ENCODE data around the gene VPREB1. TPM values are rescaled to one million over a fixed set of nuclear protein-coding genes. Genes with fewer than 3 reads are reported as not detected.

Gene VPREB1
- total and polyA plus RNA-seq, 9 donors = 0.17 to 1.2 (median 0.31) TPM

DNA sequence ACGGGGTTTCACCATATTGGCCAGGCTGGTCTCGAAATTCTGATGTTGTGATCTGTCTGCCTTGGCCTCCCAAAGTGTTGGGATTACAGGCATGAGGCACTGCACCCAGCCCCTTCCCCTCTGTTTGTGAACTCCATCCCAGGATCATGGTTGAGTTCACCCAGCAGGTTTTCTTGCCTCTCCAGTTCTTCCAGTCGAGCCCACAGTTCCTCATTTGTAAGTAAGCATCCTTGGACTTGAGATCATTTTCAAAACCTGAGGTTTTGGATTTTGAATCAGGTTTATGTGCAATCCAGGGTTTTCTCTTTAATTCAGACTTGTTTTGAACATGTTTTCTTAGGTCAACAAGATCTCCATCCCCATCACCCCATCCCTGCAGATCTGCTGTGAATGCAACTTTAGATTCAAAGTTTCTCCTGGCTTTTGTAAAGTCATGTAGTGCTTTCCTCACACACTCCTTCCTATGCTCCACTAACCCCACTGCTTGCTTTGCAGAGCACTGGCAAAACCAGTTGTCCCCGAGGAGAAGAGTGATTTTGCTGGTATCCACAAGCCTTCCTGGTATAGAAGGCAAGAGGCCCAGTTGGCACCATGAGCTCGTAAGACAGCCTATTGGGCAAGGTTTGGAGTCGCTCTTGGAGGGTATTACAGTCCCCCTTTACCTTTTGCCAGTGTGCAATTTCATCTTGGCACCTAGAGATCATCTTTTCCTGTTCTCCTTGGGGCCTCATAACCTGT is 14.7 kb upstream of the VPREB1 start:
- Histone ChIP-seq H3K4me3 (ENCODE audit: low read length) (no peak overlapping the region), H3K27ac (ENCODE audit: low read length) (no peak overlapping the region), H3K27me3 (ENCODE audit: control insufficient read depth, insufficient read depth, low read length) (peaks cover 5% of the 10 kb centered on the region), H3K9me3 (replicated peaks; ENCODE audit: control insufficient read depth, low read depth, low read length) (no peaks in the 10 kb centered on the region), H3K36me3 (ENCODE audit: control insufficient read depth, insufficient read depth, low read length) (no peaks in the 10 kb centered on the region), H3K4me1 (ENCODE audit: control insufficient read depth, insufficient read depth, low read length) (no peaks in the 10 kb centered on the region)
- DNase-seq = no peak
- WGBS (ENCODE audit: insufficient coverage) = 60% methylated on average over 2 of the region's 6 CpGs

DNA sequence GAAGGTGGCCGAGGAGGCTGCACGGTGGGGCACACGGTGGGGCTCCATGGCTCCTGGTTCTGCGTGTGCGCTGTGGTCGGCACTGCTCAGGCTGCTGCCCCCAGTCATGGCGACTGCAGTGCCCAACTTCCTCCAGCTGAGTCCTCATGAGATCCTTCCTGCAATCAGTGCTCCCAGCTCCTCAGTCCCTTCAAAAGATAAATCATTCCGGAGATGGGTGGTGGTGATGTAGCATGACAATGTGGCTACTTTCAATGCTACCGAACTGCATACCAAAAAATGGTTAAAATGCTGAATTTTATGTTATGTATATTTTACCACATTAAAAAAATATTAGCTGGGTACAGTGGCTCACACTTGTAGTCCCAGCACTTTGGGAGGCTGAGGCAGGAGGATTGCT is 14.1 kb upstream of the VPREB1 start:
- Histone ChIP-seq H3K36me3 (ENCODE audit: control insufficient read depth, insufficient read depth, low read length) (no peaks in the 10 kb centered on the region), H3K4me1 (ENCODE audit: control insufficient read depth, insufficient read depth, low read length) (no peaks in the 10 kb centered on the region), H3K27ac (ENCODE audit: low read length) (no peak overlapping the region), H3K27me3 (ENCODE audit: control insufficient read depth, insufficient read depth, low read length) (peaks cover 5% of the 10 kb centered on the region), H3K9me3 (replicated peaks; ENCODE audit: control insufficient read depth, low read depth, low read length) (no peaks in the 10 kb centered on the region), H3K4me3 (ENCODE audit: low read length) (no peak overlapping the region)
- DNase-seq = no peak
- 68% methylated on average over 3 of the region's 9 CpGs for WGBS (ENCODE audit: insufficient coverage)

DNA sequence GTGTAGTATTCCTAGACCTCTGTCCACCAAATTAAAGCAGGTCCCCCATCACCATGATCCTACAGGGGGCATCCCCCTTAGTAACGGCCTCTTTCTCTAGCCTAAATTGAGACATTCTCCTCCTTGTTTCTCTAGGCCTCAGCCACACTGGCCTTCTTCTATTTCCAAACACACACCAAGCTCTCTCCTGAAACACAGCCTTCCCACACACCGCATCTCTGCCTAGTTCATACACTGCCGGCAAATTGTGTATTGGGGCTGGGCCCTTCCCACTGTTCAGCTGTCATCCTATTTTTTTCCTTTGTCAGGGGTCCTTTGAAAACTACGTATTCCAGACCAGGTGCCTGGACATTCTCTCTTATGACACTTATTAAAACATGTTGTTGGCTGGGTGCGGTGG is 11.5 kb upstream of the VPREB1 start:
- Histone ChIP-seq H3K4me3 (ENCODE audit: low read length) (no peak overlapping the region), H3K36me3 (ENCODE audit: control insufficient read depth, insufficient read depth, low read length) (no peaks in the 10 kb centered on the region), H3K27me3 (ENCODE audit: control insufficient read depth, insufficient read depth, low read length) (peaks cover 3% of the 10 kb centered on the region), H3K9me3 (replicated peaks; ENCODE audit: control insufficient read depth, low read depth, low read length) (no peaks in the 10 kb centered on the region), H3K27ac (ENCODE audit: low read length) (no peak overlapping the region), H3K4me1 (ENCODE audit: control insufficient read depth, insufficient read depth, low read length) (no peaks in the 10 kb centered on the region)
- 75% methylated on average over 4 of the region's 5 CpGs for WGBS (ENCODE audit: insufficient coverage)
- no peak for DNase-seq

DNA sequence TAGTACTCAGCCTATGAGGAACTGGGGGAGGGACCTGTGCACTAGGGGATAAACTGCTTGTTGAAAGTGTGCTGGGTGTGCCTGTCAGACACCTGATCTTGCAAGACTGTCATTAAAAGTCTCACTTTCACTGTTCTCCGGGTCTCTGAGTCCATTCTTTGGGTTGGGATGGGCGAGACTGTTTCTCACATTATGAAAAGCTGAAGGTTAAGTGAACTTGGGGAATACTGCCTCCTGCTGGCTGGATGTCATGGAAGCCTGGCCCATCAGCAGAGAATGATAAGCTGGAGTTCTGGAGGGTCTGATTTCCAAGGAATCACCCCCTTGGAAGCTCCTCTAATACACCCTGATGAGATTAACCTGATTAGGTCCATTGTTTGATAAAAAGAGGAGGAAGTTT is 9.0 kb upstream of the VPREB1 start:
- H3K9me3 ChIP-seq (replicated peaks; ENCODE audit: control insufficient read depth, low read depth, low read length) = no peaks in the 10 kb centered on the region
- H3K4me3 ChIP-seq (ENCODE audit: low read length) = no peak overlapping the region
- H3K27ac ChIP-seq (ENCODE audit: low read length) = no peak overlapping the region
- H3K27me3 ChIP-seq (ENCODE audit: control insufficient read depth, insufficient read depth, low read length) = peaks cover 2% of the 10 kb centered on the region
- no CpG with 5 or more reads among the region's 2 CpGs for WGBS (ENCODE audit: insufficient coverage)
- H3K36me3 ChIP-seq (ENCODE audit: control insufficient read depth, insufficient read depth, low read length) = no peaks in the 10 kb centered on the region
- DNase-seq = no peak
- H3K4me1 ChIP-seq (ENCODE audit: control insufficient read depth, insufficient read depth, low read length) = no peaks in the 10 kb centered on the region

DNA sequence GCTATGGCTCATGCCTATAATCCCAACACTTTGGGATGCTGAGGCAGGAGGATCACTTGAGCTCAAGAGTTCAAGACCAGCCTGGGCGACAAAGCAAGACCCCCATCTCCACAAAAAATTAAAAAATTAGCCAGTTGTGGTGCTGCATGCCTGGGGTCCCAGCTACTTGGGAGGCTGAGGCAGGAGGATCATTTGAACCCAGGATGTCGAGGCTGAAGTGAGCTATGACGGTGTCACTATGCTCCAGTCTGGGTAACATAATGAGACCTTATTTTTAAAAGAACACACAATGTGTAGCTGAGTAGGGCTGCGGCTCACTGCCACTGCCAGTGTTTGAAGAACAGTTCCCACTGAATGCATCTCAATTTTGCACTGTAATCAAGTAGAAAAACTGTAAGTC is 7.1 kb upstream of the VPREB1 start:
- no peak overlapping the region for H3K4me3 ChIP-seq (ENCODE audit: low read length)
- no peak for DNase-seq
- peaks cover 5% of the 10 kb centered on the region for H3K27me3 ChIP-seq (ENCODE audit: control insufficient read depth, insufficient read depth, low read length)
- H3K4me1 ChIP-seq (ENCODE audit: control insufficient read depth, insufficient read depth, low read length) = no peaks in the 10 kb centered on the region
- H3K9me3 ChIP-seq (replicated peaks; ENCODE audit: control insufficient read depth, low read depth, low read length) = no peaks in the 10 kb centered on the region
- 100% methylated on average over 2 of the region's 4 CpGs for WGBS (ENCODE audit: insufficient coverage)
- H3K36me3 ChIP-seq (ENCODE audit: control insufficient read depth, insufficient read depth, low read length) = no peaks in the 10 kb centered on the region
- H3K27ac ChIP-seq (ENCODE audit: low read length) = no peak overlapping the region

DNA sequence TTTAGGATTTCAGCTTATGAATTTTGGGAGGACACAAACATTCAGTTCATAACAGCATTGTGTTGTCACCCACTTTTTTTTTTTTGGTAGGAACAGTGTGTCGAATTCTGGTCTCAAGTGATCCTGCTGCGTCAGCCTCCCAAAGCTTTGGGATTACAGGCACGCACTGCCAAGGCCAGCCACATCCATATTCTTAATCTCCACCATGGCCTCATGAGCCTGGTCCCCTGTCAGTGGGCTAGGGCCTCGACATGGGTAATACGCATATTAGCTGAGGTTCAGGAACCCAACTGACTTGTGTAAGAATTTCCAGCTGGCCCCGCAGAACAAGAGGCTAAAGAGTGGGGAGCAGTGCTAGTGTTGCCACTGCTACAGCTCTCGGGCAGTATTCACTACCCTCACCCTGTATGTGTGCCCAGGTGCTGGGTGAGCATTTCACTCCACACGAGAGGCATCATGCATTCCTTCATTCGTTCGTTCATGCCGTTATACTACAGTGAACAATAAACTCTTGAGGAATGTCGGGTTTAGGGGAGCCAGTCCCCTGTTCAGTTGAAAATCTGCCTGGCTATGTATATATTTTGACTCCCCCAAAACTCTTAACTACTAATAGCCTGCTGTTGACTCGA is 5.2 kb upstream of the VPREB1 start:
- peaks cover 5% of the 10 kb centered on the region for H3K27me3 ChIP-seq (ENCODE audit: control insufficient read depth, insufficient read depth, low read length)
- no peak for DNase-seq
- no peaks in the 10 kb centered on the region for H3K9me3 ChIP-seq (replicated peaks; ENCODE audit: control insufficient read depth, low read depth, low read length)
- no peaks in the 10 kb centered on the region for H3K4me1 ChIP-seq (ENCODE audit: control insufficient read depth, insufficient read depth, low read length)
- no peak overlapping the region for H3K4me3 ChIP-seq (ENCODE audit: low read length)
- 80% methylated on average over 1 of the region's 13 CpGs for WGBS (ENCODE audit: insufficient coverage)
- no peak overlapping the region for H3K27ac ChIP-seq (ENCODE audit: low read length)
- H3K36me3 ChIP-seq (ENCODE audit: control insufficient read depth, insufficient read depth, low read length) = no peaks in the 10 kb centered on the region

DNA sequence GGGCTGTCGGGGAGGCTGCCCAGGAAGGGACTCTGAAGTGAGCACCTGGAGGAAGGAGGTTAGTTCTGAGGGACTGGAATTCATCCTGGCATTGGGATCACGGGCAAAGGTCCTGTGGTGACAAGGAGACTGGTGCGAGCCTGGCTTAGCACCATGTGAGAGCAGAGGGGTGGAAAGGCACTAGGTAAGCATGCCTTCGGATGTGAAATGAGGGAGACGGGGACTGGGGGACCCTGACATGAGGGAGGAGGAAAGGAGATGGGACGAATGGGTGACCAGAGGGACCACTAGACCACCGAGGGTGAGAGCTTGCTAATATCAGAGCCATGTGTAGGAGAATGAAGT is 3.1 kb upstream of the VPREB1 start:
- DNase-seq = no peak
- Histone ChIP-seq H3K36me3 (ENCODE audit: control insufficient read depth, insufficient read depth, low read length) (no peaks in the 10 kb centered on the region), H3K4me1 (ENCODE audit: control insufficient read depth, insufficient read depth, low read length) (peaks cover 7% of the 10 kb centered on the region), H3K27me3 (ENCODE audit: control insufficient read depth, insufficient read depth, low read length) (peaks cover 11% of the 10 kb centered on the region), H3K9me3 (replicated peaks; ENCODE audit: control insufficient read depth, low read depth, low read length) (no peaks in the 10 kb centered on the region), H3K4me3 (ENCODE audit: low read length) (no peak overlapping the region), H3K27ac (ENCODE audit: low read length) (no peak overlapping the region)
- WGBS (ENCODE audit: insufficient coverage) = 75% methylated on average over 6 of the region's 7 CpGs

DNA sequence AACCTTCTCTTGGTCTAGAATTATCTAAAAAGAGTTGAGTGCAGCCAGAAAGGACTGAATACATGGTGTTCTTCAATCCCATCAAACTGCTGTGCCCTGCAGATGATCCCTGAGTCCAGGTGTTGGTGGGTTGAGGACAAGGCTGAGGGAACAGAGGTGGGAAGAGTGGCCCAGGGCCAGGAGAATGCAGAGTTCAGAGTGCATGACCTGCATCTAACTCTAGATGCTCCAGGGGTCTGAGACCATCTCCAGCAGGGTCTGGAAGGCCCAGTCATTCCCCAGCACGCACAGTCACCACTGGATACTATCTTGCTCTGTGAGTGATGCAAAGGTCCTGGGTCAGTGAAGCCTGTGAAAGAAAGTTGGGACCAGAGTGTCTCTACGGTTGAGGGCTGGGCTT is 2.1 kb upstream of the VPREB1 start:
- no peak overlapping the region for H3K4me3 ChIP-seq (ENCODE audit: low read length)
- H3K36me3 ChIP-seq (ENCODE audit: control insufficient read depth, insufficient read depth, low read length) = no peaks in the 10 kb centered on the region
- H3K4me1 ChIP-seq (ENCODE audit: control insufficient read depth, insufficient read depth, low read length) = peaks cover 8% of the 10 kb centered on the region
- WGBS (ENCODE audit: insufficient coverage) = no CpG with 5 or more reads among the region's 2 CpGs
- no peaks in the 10 kb centered on the region for H3K9me3 ChIP-seq (replicated peaks; ENCODE audit: control insufficient read depth, low read depth, low read length)
- peaks cover 11% of the 10 kb centered on the region for H3K27me3 ChIP-seq (ENCODE audit: control insufficient read depth, insufficient read depth, low read length)
- DNase-seq = no peak
- H3K27ac ChIP-seq (ENCODE audit: low read length) = no peak overlapping the region

DNA sequence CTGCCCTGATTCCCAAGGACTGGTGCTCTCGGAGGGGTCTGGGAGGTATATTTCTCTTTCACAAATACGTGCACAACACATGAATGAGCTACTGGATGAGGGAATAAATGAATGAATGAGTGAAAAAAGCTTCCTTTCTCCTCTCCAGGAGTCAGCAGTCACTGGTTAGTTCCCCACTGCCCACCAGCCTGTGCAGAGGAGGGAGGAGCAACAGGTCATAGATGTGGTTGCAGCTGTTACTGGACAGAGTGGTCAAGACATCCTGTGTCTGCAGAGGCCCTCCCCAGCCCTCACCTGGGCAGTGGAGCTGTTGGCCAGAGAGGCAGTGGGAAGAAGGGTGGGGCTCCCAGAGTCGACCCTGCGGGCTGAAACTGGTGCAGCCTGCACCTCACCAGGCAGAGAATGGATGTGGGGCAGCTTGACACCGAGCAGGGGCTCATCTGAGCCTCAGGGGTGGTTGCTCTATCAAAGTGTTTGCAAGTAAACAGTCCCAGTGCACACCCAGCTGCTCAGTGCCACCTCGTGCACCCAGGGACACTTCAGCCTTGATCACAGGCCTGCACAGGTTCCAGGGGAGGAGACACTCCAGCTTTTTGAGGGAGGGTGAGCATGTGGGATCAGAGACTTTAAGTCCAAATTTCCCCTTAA is 1.4 kb upstream of the VPREB1 start:
- Histone ChIP-seq H3K27ac (ENCODE audit: low read length) (no peak overlapping the region), H3K4me3 (ENCODE audit: low read length) (no peak overlapping the region), H3K36me3 (ENCODE audit: control insufficient read depth, insufficient read depth, low read length) (no peaks in the 10 kb centered on the region), H3K27me3 (ENCODE audit: control insufficient read depth, insufficient read depth, low read length) (peaks cover 13% of the 10 kb centered on the region), H3K9me3 (replicated peaks; ENCODE audit: control insufficient read depth, low read depth, low read length) (no peaks in the 10 kb centered on the region), H3K4me1 (ENCODE audit: control insufficient read depth, insufficient read depth, low read length) (peaks cover 8% of the 10 kb centered on the region)
- no peak for DNase-seq
- WGBS (ENCODE audit: insufficient coverage) = 54% methylated on average over 3 of the region's 6 CpGs

DNA sequence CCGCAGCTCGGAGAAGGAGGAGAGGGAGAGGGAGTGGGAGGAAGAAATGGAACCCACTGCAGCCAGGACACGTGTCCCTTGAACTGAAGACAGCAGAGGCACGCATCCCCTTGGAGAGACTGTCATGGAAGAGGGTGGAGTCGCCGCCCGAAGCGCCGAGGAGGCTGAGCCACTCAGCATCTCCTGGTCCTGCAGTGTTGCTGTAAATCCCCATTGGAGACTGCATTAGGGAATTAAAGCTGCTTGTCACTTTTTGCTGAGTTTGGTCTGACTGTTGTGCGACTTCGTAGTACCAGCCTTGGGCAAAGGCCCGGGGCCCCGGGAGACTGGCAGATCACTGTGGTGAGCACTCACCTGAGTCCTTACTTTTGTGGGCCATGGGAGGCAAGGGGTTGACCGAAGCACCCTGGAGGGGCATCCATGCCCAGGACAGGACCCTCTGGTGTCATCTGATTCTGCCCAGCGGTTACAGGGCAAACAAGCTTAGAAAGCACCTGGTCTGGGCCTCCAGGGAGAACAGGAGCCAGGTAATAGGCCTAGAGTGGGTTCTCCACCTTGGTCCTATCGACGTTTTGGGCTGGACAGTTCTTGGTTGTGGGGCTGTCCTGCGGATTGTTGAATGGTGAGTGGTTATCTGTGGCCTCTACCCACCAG is 797 bp downstream of the VPREB1 start:
- DNase-seq = no peak
- peaks cover 11% of the 10 kb centered on the region for H3K4me1 ChIP-seq (ENCODE audit: control insufficient read depth, insufficient read depth, low read length)
- no peak overlapping the region for H3K27ac ChIP-seq (ENCODE audit: low read length)
- H3K4me3 ChIP-seq (ENCODE audit: low read length) = no peak overlapping the region
- H3K36me3 ChIP-seq (ENCODE audit: control insufficient read depth, insufficient read depth, low read length) = no peaks in the 10 kb centered on the region
- peaks cover 13% of the 10 kb centered on the region for H3K27me3 ChIP-seq (ENCODE audit: control insufficient read depth, insufficient read depth, low read length)
- no peaks in the 10 kb centered on the region for H3K9me3 ChIP-seq (replicated peaks; ENCODE audit: control insufficient read depth, low read depth, low read length)
- WGBS (ENCODE audit: insufficient coverage) = 76% methylated on average over 15 of the region's 18 CpGs
